GM21576 (cell line): ENCODE measurements around the gene HOXD9.

Experiments
- ATAC-seq: cut with Tn5 transposase; IDR thresholded peaks from one replicate; pipeline ENCODE4 v1.9.1; 2021; ENCODE audit warnings: mild to moderate bottlenecking, moderate library complexity; ENCODE audit not compliant: unreplicated experiment

Gene HOXD9

DNA sequence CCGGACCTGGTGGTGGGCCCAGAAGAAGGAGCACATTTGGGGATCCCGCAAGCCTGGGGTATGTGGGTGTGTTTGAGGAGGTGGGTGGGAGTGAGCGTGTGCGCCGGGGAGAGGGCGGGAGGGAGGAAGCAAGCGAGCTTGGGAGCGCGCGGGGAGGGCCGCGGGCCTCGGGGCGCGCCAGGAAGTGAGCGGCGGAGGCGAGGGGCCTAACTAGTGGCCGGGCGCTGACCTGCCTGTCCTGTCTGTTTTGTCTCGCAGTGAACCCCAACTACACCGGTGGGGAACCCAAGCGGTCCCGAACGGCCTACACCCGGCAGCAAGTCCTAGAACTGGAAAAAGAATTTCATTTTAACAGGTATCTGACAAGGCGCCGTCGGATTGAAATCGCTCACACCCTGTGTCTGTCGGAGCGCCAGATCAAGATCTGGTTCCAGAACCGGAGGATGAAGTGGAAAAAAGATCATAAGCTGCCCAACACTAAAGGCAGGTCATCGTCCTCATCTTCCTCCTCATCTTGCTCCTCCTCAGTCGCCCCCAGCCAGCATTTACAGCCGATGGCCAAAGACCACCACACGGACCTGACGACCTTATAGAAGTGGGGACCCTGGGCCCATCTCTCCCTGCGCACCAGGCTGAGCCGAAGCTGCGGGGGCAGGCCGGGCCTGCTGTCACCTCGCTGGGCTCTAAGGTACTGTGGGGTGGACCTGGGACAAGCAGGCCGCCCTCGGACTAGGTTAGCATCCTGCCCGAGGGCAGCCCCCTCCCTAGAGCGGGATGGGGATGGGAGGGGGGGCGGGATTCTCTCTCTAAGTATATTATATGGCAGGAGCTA lies 30.0 kb downstream of the HOXD9 start:
- ATAC-seq = no peak

DNA sequence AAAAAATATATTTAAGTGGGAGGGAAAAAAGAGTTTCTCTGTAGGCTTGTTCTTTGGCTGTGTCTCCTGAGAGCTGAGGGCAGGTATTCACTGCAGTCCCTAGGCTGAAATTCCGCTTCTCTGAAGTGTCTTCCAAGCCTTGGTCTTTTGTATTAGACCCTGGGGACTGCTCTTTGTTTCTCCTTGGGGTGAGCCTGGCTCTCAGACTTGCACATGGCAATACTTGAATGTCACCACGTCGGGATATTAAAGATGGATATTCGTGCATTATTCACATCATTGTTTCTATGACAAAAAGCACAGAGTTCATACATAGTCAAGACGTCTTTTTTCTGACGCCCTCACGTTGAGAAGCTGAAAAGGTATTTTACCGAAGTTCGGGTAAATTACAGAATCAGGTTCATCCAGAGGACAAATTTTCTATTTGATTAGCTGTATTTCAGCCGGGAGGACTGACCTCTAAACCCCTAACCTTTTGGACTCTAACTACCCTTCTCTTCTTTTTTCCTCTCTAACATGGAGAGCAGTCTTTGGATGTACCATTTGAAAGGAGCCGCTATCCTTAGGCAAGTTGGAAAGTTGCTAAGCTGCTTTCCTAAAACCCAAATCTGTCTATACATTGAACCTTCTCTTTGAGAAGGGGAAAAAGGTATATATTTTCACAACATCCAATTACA lies 32.2 kb downstream of the HOXD9 start:
- ATAC-seq = no peak

DNA sequence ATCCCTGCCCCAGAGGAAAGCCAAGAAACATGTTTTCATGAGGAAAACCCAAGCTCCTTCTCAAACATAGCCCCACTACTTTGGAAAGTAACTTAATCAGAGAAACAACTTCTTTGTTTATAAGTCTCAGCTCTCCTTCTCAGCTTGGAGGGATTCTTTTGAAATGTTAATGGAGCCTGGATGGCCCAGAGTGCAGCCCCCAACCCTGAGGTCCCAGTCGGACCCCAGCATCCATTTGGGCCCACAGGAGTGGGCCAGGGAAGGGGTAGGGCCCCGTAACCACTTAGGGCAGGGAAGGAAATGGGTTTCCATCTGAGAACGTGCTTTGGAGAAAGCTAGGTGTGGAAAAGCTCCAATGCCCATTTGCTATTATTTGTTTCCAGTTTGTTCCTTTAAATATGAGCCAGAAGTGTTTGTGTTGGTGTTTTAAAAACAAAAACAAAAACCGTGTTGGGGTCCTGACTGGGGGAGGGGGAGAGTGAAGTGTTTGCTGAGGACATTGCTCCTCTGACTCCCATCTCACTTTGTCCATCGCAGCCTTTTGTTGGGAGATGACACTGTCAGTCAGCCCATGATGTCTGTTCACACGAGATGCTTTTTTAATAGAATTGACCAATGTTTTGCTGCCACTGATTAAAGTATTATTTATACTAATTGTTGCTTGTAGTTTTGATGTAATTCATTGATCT lies 33.0 kb downstream of the HOXD9 start:
- no peak for ATAC-seq

DNA sequence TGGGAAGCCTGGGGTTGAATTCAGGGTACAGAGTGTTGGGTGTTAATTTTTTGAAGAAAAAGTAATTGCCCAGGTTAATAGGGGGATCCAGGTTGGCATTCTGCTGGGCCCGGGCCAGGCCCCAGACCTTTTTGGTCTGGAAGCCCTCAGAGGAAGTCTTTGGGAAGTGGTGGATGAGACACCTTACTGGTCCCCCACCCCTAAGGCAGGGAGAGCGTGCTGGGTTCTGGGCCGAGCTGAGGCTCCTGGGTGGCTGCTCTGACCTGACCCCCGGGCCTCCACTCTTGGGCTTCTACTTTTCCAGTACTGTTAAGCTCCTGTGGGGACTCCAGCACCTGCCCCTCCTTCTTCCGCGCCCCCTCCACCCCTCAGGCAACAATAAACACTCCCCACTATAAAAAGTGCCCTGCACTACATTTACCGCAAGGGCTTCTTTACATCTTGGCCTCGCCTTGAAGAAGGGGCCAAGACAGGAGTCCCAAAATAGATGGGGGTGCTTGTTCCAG lies 33.8 kb downstream of the HOXD9 start:
- ATAC-seq = no peak

DNA sequence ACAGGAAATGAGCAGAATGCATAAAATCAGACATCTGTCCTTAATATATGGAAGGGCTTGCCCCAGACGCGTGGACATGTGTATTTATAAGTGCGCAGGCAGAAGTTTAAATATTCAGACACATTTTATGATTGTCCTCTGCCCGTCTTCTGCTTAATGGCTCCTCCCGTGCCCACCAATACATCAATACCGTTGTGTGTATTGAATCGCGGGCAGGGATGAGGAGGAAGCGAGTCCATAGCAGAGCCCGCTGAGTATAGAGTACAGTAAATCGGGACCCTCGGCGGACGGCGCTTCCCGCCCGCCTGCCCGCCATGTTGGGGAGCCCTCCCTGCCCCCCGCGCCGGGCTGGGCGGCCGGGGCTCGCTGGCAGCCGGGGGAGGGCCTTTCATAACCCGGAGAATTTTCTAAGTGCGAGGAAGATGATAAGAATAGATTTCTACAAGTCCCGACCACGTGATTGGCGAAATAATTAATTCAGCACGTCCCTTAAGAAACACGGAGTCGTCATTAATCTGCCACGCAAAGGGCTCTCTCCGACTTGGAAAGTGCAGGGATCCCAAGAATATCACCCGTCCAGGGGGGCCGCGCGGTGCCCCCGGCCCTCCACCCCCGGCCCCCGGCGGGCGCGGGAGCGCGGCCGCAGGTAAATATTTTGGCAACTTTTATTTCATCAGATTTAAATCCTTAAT lies 34.4 kb downstream of the HOXD9 start, which contains the start of gene HOXD3:
HOXD3 (plus strand) TSS at position 501 of the 692 bp plus-strand sequence. CDS start 11,808 bp downstream, outside the sequence.
- no peak for ATAC-seq

DNA sequence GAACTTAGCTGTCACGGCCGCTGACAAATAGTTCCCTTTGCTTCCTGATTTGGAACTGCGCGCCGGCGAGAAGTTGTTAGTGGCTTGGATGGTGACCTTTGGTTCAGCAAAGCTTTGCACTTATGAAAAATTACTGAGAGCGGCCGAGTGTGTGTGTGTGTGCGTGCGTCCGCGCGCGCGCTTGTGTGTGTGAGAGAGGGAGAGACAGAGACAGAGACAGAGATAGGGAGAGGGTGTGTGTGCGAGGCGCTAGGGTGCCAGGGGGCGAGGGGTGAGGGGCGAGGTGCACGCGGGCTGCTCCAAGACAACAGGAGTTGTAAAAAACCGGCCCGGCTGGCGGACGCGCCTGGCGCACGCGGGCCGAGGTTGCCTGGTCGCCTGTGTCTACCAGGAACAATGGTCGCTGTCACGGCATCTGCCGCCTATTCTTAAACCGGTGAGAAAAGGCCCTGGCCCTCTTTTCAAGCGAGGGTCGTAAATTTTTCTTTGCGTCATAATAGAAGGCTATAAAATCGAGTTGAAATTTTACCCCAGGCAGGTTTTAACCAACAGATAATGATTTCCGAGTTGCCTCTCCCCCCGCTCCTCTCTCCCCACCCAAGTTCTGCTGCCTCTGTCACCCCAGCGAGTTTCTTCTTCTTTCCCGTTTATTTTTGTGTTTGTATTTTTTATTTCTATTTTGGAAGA lies 35.1 kb downstream of the HOXD9 start:
- ATAC-seq = no peak

DNA sequence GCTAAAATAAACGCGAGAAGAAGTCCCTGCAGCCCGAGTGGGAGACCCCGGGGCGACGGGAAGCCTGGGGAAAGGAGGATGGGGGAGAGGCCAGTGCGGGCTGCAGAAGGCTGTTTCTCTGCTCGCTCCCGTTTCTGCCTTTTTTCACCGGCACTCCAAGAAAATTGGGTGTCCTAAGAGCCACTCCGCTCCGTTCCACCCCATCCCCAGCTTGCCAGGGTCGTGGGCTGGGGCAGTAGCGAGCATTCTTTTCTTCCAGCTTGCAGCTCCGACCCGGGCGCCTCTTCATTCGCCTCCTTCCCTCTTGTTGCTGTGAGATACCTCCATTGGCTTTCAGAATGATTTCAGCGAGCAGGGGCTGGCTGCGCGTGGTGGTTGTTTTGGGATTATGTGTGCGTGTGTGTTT lies 35.7 kb downstream of the HOXD9 start:
- no peak for ATAC-seq

DNA sequence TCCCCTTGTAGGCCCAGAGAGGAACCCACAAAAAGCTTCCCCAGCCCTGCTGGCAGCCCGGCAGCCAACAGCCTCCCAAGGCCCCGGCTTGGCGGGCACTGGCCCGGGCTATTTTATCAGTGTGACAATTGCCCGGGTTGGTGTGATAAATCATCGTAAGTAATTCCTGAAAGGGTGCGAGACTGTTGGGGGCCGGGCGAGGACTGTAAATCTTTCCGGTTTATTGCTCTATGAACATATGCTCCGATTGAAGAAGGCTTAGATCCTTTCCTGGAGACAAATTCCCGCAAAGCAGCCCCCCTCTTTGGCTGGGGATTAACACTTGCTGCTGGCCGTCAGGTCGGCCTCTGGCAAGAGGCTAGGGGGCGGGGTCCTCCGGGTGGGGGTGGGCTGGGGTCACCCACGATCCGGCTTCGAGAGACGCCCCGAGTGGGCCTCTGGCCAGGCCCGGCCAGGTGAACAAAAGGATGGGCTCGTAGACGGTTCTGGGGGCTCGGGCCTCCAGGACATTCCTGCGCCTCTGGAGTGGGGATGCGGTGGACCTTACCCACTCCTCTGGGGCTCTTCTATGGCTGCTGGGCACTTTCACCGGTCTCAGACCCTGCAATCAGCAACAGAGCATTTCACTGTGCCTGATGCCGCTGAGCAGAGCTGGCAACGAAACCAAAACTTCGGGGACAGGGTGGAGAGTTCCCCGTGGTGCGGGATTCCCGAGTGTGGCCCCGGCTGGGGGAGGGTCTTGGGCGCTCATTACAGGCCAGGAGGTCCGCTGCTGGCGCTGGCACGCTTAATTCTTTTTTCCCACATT lies 36.5 kb downstream of the HOXD9 start:
- no peak for ATAC-seq

DNA sequence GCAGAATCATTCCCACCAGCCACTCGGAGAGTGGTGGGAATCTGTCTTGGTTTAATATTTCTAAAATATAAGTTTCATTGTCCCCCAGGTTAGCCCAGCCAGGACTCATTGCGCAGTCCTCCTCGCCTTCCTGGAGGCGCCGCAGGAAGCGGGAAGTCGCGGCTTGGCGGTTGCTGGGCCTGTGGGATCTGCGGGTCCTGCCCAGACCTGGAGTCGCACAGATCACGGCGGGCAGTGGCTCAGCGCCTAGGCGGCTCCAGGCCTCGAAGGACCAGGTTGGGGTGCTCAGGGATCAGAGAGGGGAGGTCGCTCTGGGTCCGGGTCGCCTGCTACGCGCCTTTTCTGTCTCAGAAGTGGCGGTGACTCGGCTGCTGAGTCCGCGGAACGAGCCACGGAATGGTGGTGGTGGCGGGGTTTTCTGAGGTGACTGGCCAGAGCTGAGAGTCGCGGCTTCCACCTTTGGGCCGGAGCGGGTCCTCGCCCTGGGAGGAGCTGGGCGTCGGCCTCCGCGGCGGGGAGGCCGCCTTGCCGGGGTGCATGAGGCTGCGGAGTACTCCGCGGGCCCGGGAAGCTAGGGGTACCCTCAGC lies 37.2 kb downstream of the HOXD9 start:
- no peak for ATAC-seq

DNA sequence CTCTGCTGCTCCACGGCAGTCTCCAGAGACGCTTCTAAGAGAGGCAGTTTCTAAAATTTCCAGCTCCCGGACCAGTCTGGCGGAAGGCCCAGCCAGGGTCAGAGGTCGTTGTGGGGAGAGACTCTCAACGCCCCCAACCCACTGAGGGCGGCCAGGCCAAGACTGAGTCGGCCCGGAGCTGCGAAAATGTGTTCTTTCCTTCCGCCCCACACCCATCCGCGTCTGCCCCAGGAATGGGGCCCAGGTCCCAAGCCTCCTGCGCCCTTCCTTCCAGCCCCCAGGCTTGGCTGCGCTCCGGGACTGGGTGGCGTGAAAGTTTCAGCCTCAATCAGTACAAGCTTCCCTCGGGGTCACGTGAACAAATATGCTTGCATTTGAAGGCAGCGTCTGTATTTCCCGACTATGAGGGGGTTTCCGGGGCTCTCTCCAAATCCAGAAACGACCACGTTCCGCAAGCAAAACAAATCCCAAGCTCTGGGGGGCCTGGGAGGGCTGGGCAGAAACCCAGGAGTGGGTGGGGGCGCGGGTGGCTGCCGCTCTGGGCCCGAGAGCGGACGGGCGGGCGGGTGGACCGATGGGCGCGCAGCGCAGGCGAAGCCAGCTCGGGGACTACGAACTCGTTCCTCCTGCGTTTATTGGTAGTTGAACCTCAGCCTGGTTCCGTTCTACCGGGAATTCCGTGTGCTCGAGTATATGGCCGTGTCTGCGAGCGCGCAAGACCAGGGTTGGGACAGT lies 37.9 kb downstream of the HOXD9 start:
- ATAC-seq = no peak

DNA sequence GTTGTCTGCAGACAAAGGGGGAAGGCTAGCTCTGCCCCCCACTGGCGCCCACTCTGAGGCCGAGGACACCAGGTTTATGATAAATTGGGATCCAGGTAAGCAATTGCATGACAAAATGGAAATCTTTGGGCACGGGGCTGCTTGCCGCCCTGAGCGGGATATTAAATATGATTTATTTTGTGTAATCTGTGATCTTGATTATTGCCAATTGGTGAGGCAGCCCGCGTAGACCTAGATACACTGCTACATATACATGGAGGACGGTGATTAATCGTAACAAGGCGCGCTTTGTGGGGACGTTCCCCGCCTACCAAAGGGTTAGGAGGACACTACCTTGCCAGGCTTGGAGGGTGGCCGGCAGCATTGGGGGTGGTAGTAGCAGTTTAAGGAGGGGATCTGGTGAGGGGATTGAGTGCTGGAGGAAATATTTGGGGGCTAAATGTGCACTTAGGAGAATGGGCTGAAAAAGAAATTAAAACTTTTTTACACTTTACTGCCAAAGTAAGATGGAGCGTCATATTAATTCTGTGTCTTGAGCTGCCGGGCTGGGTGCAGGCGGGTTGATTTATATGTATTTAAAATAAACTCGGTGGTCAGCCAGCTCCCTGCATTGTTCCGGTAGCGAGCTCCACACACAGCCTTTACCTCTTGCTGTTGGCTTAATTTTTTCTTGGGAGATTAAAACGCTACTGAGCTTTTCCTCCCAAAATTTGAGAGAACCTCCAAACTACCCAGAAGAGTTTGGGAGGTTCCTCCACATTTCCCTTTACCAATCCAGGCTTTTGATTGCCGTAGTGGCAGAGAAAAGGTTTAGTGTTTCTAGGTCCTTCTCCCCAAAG lies 38.7 kb downstream of the HOXD9 start:
- ATAC-seq = no peak

DNA sequence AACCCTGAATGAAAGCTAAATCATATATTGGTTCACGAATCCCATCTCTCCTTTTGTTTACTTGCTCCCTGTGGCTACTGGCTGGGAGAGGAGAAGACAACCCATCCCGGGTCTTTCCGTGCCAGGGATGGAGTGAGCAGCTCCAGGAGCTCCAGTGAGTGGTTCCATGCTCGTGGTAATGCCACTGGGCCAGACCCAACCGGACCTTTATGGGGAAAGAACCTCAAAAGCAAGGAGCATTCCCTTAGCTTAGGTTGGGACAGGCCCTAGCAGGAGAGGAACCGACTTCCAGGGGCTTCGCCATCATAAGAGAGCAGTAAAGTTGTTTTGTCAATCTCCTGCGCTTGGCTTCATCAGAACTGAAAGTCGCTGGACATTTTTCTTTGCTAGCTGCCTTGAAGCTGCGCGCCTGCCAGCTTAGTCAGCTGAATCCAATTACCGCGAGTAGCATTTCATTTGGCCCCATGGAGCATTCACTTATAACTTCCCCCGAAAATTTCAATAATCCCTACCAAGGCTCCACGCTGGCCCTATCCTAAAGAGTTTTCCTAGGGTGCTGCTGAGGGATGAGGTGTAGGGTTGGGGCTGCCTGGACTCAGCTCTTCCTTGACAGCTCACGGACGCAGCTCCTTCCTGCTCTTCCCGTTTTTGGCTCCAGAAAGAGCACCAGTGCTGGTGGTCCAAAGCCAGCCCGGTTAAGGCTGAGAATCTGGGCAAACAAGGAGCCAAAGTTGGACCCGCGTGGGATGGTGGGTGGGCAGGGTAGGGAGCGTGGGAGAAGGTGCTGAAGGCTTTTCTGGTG lies 39.5 kb downstream of the HOXD9 start:
- no peak for ATAC-seq

DNA sequence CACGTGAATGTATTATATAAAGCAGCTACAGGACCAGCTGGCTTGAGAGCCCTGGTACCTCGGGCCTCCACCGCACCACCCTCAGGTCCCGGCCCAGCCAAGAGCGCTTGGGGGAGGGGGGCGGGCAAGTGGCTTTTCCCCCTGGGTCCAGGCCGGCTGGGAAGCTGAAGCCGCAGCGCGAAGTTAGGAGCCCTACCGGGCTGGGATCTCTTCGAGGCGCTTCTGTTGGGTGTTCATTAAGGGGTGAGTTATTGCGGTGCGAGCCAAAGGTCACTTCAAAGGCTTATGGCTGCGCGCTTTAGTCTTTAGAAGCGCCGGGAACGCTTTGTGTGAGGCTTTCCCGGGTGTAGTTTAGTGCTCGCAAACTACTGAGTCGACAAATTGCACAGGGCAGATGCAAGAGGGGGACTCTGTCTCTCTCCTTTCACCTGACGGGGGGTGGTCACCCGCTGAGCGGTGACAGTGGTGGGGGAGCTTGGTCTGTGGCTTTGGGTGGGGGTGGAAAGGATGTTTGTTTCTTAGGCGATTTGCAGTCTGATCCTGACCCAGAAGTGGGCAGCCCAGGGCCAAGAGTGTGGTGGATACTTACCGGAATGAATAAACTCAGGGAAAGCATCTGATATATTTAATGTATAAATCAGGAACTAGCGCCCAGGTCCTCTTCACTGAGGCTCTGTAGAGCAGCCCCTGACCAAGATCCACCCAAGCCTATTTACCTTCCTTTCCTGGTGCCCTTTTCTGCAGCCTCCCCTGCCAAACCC lies 40.6 kb downstream of the HOXD9 start:
- no peak for ATAC-seq

DNA sequence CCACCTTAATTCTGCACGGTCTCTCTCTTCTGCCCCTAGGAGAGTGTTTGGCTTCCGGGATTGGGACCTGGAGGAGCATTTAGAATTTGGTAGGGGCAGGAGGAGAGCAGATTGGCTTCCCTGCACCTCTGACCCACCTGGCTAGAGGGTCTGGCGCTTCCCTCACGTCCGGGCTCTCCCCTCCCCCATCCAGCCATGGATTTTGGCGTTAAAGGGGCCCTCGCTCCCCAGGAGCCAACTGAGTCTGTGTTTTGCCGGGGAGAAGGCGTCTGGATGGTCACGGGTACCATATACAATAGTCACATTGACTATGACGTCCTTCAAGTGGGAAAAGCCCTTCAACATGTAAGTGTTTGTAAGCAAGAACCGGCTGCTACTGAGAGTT lies 41.1 kb downstream of the HOXD9 start:
- ATAC-seq = no peak

DNA sequence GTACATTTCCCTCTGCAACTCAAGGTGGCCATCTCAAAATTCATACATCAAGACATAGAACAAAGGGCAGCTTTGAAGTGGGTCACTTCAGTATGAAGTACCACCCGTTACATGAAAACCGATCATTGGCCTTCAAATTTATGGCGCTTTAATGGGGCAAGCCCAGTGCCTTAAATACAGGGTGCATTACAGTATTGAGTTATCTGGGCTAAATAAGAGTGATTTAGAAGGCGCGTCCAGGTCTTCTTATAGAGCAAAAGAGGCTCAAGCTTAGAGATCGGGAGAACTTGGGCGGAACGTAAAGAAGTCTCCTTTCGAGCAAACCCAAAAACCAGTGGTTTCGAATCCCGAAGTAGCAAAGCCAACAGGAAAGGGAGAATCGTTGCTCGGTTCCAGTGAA lies 41.7 kb downstream of the HOXD9 start:
- ATAC-seq = no peak
